GM23338 (cell line): ENCODE measurements around the gene LSP1. TPM values are rescaled to one million over a fixed set of nuclear protein-coding genes. Genes with fewer than 3 reads are reported as not detected.

ENCODE experiments used
- ATAC-seq: fragments of 200-7000 bp; cut with Tn5 transposase; 3 replicates; pipeline ENCODE4 v1.9.1; 2020
- DNase-seq: peaks from one replicate; pipeline ENCODE4 v3.0.0-alpha.2; 2015; ENCODE audit warnings: low spot score
- H2AFZ ChIP-seq: fragments of 200-600 bp; sonication (generic); 2 replicates; pipeline ENCODE4 v1.8.0; 2016; ENCODE audit warnings: antibody characterized with exemption, mild to moderate bottlenecking, moderate library complexity
- H3F3A ChIP-seq: fragments of 200-600 bp; sonication (generic); replicated peaks from 2 replicates; pipeline ENCODE4 v1.8.0; 2017; ENCODE audit warnings: antibody characterized with exemption, mixed run types, low read depth
- H3K27ac ChIP-seq: fragments of 200-600 bp; sonication (generic); 2 replicates; pipeline ENCODE4 v1.6.1; 2016; ENCODE audit warnings: low read depth
- H3K27me3 ChIP-seq: fragments of 200-600 bp; sonication (generic); 2 replicates; pipeline ENCODE4 v1.8.0; 2016; ENCODE audit warnings: mild to moderate bottlenecking, mixed run types, moderate library complexity; ENCODE audit not compliant: insufficient read depth
- H3K36me3 ChIP-seq: fragments of 200-600 bp; sonication (generic); 2 replicates; pipeline ENCODE4 v1.8.0; 2016; ENCODE audit warnings: mild to moderate bottlenecking; ENCODE audit not compliant: insufficient read depth
- H3K4me1 ChIP-seq: fragments of 200-600 bp; sonication (generic); 2 replicates; pipeline ENCODE4 v1.8.0; 2016; ENCODE audit warnings: mild to moderate bottlenecking, moderate library complexity; ENCODE audit not compliant: insufficient read depth
- H3K4me2 ChIP-seq: fragments of 200-600 bp; sonication (generic); 2 replicates; pipeline ENCODE4 v1.7.1; 2017; ENCODE audit warnings: mixed run types
- H3K4me3 ChIP-seq: fragments of 200-600 bp; sonication (generic); 2 replicates; pipeline ENCODE4 v1.6.1; 2016; ENCODE audit warnings: mixed run types
- H3K79me2 ChIP-seq: fragments of 200-600 bp; sonication (generic); replicated peaks from 2 replicates; pipeline ENCODE4 v1.8.0; 2017; ENCODE audit warnings: mild to moderate bottlenecking; ENCODE audit not compliant: insufficient read depth
- H3K9me2 ChIP-seq: fragments of 200-600 bp; sonication (generic); 2 replicates; pipeline ENCODE4 v1.8.0; 2017; ENCODE audit not compliant: insufficient read depth
- H4K20me1 ChIP-seq: fragments of 200-600 bp; sonication (generic); replicated peaks from 2 replicates; pipeline ENCODE4 v1.8.0; 2017; ENCODE audit warnings: mild to moderate bottlenecking; ENCODE audit not compliant: insufficient read depth
- H3K27ac Mint-ChIP-seq: 2 replicates; pipeline ENCODE4 v1.8.0; 2020; ENCODE audit warnings: inconsistent platforms, mild to moderate bottlenecking, moderate library complexity, mixed read lengths
- H3K27me3 Mint-ChIP-seq: 3 replicates; pipeline ENCODE4 v1.8.0; 2022; ENCODE audit warnings: low read depth, mild to moderate bottlenecking, moderate library complexity, mixed read lengths, inconsistent platforms; ENCODE audit not compliant: insufficient read depth, poor library complexity
- H3K36me3 Mint-ChIP-seq: 3 replicates; pipeline ENCODE4 v1.8.0; 2021; ENCODE audit warnings: low read depth, mild to moderate bottlenecking, inconsistent platforms, moderate library complexity, mixed read lengths
- H3K4me1 Mint-ChIP-seq: 3 replicates; pipeline ENCODE4 v1.8.0; 2020; ENCODE audit warnings: mild to moderate bottlenecking, inconsistent platforms, mixed read lengths
- H3K4me3 Mint-ChIP-seq: 3 replicates; pipeline ENCODE4 v1.8.0; 2021; ENCODE audit warnings: moderate library complexity, mild to moderate bottlenecking, inconsistent platforms, mixed read lengths
- H3K9me3 Mint-ChIP-seq: 3 replicates; pipeline ENCODE4 v1.8.0; 2020; ENCODE audit warnings: moderate library complexity, mild to moderate bottlenecking, inconsistent platforms, mixed read lengths
- CREB1 ChIP-seq: fragments of 250-450 bp; sonication (Bioruptor Pico); IDR thresholded peaks from 2 replicates; pipeline ENCODE4 v1.5.0; 2020; ENCODE audit warnings: low read depth, mild to moderate bottlenecking, moderate library complexity
- CTCF ChIP-seq, 2 experiments: fragments of 200-600 bp in 1 of 2; sonication (generic) in 1 of 2; conservative IDR thresholded peaks; 2 replicates each; pipeline versions ENCODE4 v1.5.1 to v1.6.1; 2016 to 2017; ENCODE audit warnings: antibody characterized with exemption in 2 of 2, low read depth in 2 of 2, mild to moderate bottlenecking in 2 of 2, moderate library complexity in 1 of 2
- ETS1 ChIP-seq: IDR thresholded peaks from 2 replicates; pipeline ENCODE4 v1.6.1; 2016; ENCODE audit warnings: antibody characterized with exemption
- EZH2 ChIP-seq: fragments of 200-600 bp; sonication (generic); IDR thresholded peaks from one replicate; pipeline ENCODE4 v1.8.0; 2017; ENCODE audit warnings: antibody characterized with exemption, mild to moderate bottlenecking, low read depth; ENCODE audit not compliant: unreplicated experiment
- EZH2phosphoT487 ChIP-seq: fragments of 200-600 bp; sonication (generic); IDR thresholded peaks from one replicate; pipeline ENCODE4 v1.8.1; 2018; ENCODE audit warnings: antibody characterized with exemption; ENCODE audit not compliant: unreplicated experiment
- JUNB ChIP-seq: IDR thresholded peaks from one replicate; pipeline ENCODE4 v1.6.1; 2016; ENCODE audit warnings: antibody characterized with exemption; ENCODE audit not compliant: unreplicated experiment
- NANOG ChIP-seq: IDR thresholded peaks from 2 replicates; pipeline ENCODE4 v1.6.1; 2016; ENCODE audit warnings: antibody characterized with exemption, borderline replicate concordance
- POLR2AphosphoS5 ChIP-seq: IDR thresholded peaks from 2 replicates; pipeline ENCODE4 v1.6.1; 2016; ENCODE audit warnings: antibody characterized with exemption, low read depth
- REST ChIP-seq: IDR thresholded peaks from one replicate; pipeline ENCODE4 v1.6.1; 2018; ENCODE audit warnings: antibody characterized with exemption; ENCODE audit not compliant: unreplicated experiment
- STAT1 ChIP-seq: IDR thresholded peaks from one replicate; pipeline ENCODE4 v1.6.1; 2016; ENCODE audit warnings: antibody characterized with exemption; ENCODE audit not compliant: unreplicated experiment
- ZNF114 ChIP-seq: fragments of 250-450 bp; sonication (Bioruptor Pico); IDR thresholded peaks from 2 replicates; pipeline ENCODE4 v1.5.0; 2020; ENCODE audit warnings: mild to moderate bottlenecking, moderate library complexity
- ZNF331 ChIP-seq: fragments of 250-450 bp; sonication (Bioruptor Pico); IDR thresholded peaks from 2 replicates; pipeline ENCODE4 v1.5.0; 2020; ENCODE audit warnings: low read depth, mild to moderate bottlenecking, moderate library complexity
- ZNF462 ChIP-seq: fragments of 250-450 bp; sonication (Bioruptor Pico); IDR thresholded peaks from 2 replicates; pipeline ENCODE4 v1.5.0; 2020; ENCODE audit warnings: mild to moderate bottlenecking, moderate library complexity
- polyA plus RNA-seq: library from polyadenylated mRNA; unstranded; fragments of >200 nt; fragmentation: Nextera tagmentation; extraction: Ambion mirVana; gene quantifications from 2 replicates; pipeline ENCODE4 v1.2.1, GENCODE V29; 2016
- total RNA-seq: library from RNA; depleted of rRNA; stranded (reverse); fragments of >200 nt; shearing (Covaris generic); gene quantifications from 2 replicates; pipeline ENCODE4 v1.2.3, GENCODE V29; 2014

LSP1 gene
- total and polyA plus RNA-seq, 2 experiments from 2014 or later = 0.84 TPM; not detected in 1

GRCh38 chr11:1814691-1815090, 38.2 kb upstream of the LSP1 start:
- Mint-ChIP-seq H3K27ac (no peak overlapping the region), H3K36me3 (no peaks in the 10 kb centered on the region)

More at GRCh38 chr11:1814691-1815090, 38.2 kb upstream of the LSP1 start:
- no peak overlapping the region for H3K4me2 ChIP-seq
- H3K27ac ChIP-seq = no peak overlapping the region
- TF ChIP-seq EZH2phosphoT487 (no peak), ZNF114 (CRISPR knock-in tag) (no peak), CTCF (conservative IDR thresholded peaks at IDR 0.05; ENCODE audit: low read depth in 2 of 2) (no peak), CREB1 (CRISPR knock-in tag) (no peak), EZH2 (no peak), ETS1 (no peak), REST (no peak), NANOG (no peak), ZNF331 (CRISPR knock-in tag) (no peak), JUNB (no peak), STAT1 (no peak), POLR2AphosphoS5 (no peak), ZNF462 (CRISPR knock-in tag) (no peak)
- no peaks in the 10 kb centered on the region for H3K27me3 ChIP-seq
- Mint-ChIP-seq H3K4me1 (no peaks in the 10 kb centered on the region), H3K27me3 (peaks cover 2% of the 10 kb centered on the region), H3K9me3 (peaks cover 11% of the 10 kb centered on the region), H3K4me3 (no peak overlapping the region)
- no peaks in the 10 kb centered on the region for H3K36me3 ChIP-seq
- ATAC-seq = no peak
- H2AFZ ChIP-seq = no peak overlapping the region
- no peaks in the 10 kb centered on the region for H3K4me1 ChIP-seq
- H4K20me1 ChIP-seq = no peaks in the 10 kb centered on the region
- DNase-seq = no peak
- no peaks in the 10 kb centered on the region for H3K79me2 ChIP-seq
- H3K9me2 ChIP-seq = no peaks in the 10 kb centered on the region
- H3K4me3 ChIP-seq = no peak overlapping the region
- no peaks in the 10 kb centered on the region for H3F3A ChIP-seq
